ENCODE results near the gene TRAF3IP3. TPM values are rescaled to one million over a fixed set of nuclear protein-coding genes. Genes with fewer than 3 reads are reported as not detected.

TRAF3IP3 gene
- polyA plus RNA-seq, 1 of the 3 experiments (the other 2 are of a cell fraction) = 0.31 TPM

DNA sequence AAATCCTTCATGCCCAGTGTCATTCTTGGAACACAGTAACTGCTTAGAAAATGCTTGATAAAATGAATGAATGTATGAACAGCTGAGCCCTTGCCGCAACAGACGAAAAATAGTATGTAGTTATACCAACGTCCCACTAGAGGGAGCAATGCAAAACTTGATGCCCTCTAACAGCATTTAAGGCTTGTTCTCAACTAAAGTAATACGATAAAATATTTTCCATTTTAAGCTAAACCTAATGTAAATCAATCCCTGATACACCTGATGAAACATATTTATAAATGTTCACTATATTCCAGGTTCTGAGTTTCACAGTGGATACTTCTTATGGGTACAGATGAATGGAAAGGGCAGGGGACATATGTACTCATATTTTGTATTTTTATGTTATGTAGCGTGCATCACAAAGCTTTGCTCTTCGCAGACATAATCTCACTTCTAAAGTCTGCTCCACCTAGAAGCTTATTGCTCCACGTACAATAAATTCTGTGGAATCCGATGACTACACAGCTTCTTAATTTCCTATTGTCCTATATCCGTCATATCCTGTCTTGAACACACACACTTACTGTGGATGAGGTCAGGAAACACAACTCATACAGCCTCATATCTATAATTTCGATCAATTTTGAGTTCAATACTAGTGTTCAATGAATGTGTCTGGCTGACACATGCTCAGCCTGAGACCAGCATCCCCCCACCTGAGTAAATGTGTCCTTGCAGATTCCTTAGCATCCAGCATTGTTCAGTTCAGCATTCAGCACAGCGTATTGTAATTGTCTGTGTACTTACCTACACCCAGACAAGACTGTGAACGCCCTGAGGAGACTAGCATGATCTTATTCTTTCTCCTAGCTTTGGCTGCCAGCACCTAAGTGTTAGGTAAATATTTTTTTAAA lies 67.5 kb downstream of the TRAF3IP3 start (continued):
- TF ChIP-seq, protein P1, sequence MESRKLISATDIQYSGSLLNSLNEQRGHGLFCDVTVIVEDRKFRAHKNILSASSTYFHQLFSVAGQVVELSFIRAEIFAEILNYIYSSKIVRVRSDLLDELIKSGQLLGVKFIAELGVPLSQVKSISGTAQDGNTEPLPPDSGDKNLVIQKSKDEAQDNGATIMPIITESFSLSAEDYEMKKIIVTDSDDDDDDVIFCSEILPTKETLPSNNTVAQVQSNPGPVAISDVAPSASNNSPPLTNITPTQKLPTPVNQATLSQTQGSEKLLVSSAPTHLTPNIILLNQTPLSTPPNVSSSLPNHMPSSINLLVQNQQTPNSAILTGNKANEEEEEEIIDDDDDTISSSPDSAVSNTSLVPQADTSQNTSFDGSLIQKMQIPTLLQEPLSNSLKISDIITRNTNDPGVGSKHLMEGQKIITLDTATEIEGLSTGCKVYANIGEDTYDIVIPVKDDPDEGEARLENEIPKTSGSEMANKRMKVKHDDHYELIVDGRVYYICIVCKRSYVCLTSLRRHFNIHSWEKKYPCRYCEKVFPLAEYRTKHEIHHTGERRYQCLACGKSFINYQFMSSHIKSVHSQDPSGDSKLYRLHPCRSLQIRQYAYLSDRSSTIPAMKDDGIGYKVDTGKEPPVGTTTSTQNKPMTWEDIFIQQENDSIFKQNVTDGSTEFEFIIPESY (IDR thresholded peaks at IDR 0.05; ENCODE audit: borderline replicate concordance, low read depth) = no peak
- TF ChIP-seq CHD2 (IDR thresholded peaks at IDR 0.05; ENCODE audit: low read length, partially characterized antibody) = no peak
- no peak for TF ChIP-seq YY1 (IDR thresholded peaks at IDR 0.05; ENCODE audit: low read depth)
- peak; percentile 52 for TF ChIP-seq SMC3 (IDR thresholded peaks at IDR 0.05; ENCODE audit: low read depth, low read length)
- 0 out of 2 replicates have a peak, but pooled peaks have one; percentile 13 for TF ChIP-seq SIN3A (IDR thresholded peaks at IDR 0.05; ENCODE audit: borderline replicate concordance, low read depth, low read length)
- no peak for TF ChIP-seq RXRA (IDR thresholded peaks at IDR 0.05; ENCODE audit: borderline replicate concordance, low read depth)
- peak; percentile 61 for TF ChIP-seq PBX3 (IDR thresholded peaks at IDR 0.05)
- peak; percentile 87 for TF ChIP-seq TCF12 (IDR thresholded peaks at IDR 0.05)
- no peak for TF ChIP-seq EZH2phosphoT487 (IDR thresholded peaks at IDR 0.05; ENCODE audit: borderline replicate concordance, low read depth)
- no peak for TF ChIP-seq RFX5 (IDR thresholded peaks at IDR 0.05; ENCODE audit: low read length)

DNA sequence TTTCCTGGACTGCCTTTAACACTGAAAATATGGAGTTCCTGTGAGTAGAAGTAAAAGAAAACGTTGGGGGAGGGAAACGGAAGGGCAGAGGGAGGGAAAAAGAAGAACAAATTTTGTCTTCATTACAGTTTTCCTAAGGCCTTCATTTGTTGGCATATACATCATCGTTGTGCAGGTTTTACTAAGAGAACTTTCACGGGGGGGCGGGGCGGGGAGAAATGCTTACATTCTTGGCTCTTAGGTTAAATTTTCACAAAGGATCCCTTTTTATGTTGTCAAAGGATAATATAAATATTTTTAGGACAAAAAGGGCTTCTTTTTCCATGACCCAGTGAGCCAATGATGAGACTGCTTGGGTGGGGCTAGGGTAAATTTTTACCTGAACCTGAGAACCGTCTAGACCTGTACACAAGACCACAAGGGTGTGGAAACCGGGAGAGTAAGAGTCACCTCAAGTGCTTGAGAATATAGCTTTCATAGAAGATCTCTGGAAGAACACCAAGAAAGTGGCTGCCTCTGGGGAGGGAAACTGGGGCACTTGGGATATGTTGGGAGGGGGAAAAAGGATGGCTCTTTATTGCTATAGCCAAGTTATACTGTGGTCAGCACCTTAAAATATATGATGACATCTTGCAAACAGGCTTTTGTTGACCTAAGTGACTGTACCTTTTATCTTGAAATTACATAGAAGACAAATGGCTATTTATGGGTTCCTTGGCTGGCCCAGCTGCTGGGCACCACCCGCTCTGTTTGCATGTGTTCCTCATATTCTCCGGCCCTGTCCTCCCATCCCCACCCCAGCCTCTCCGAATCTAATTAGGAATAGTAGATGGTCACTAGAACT lies 70.0 kb downstream of the TRAF3IP3 start:
- POLR2A ChIA-PET = no interaction called here
- H3K27me3 ChIP-seq (ENCODE audit: insufficient read depth) = no peaks in the 10 kb centered on the region
- CTCF ChIA-PET = interaction anchor here (0.6 to 2.4 kb wide), 6 partner anchors 10 to 27 kb away, joined by 3 to 14 read pairs (median 4); no protein-coding TSS in a partner anchor
- TF ChIP-seq POLR2AphosphoS5 (IDR thresholded peaks at IDR 0.05; ENCODE audit: low read depth, low read length) = no peak
- TF ChIP-seq FOXM1 (IDR thresholded peaks at IDR 0.05; ENCODE audit: low read depth) = no peak
- no peak for TF ChIP-seq FOSL2 (IDR thresholded peaks at IDR 0.05; ENCODE audit: borderline replicate concordance, low read depth)
- no peak for TF ChIP-seq PBX3 (IDR thresholded peaks at IDR 0.05)
- no peak for TF ChIP-seq TEAD4 (IDR thresholded peaks at IDR 0.05; ENCODE audit: borderline replicate concordance, insufficient read depth)
- TF ChIP-seq MEF2A (IDR thresholded peaks at IDR 0.05; ENCODE audit: borderline replicate concordance, low read depth) = no peak
- TF ChIP-seq USF1 (IDR thresholded peaks at IDR 0.05; ENCODE audit: borderline replicate concordance, low read depth) = no peak
- no peak for TF ChIP-seq GATA2 (CRISPR knock-in tag; IDR thresholded peaks at IDR 0.05)
- TF ChIP-seq MAX (IDR thresholded peaks at IDR 0.05; ENCODE audit: low read depth) = no peak
- no peak overlapping the region for H2AFZ ChIP-seq (ENCODE audit: low read depth)
- 79% methylated on average over 11 of the region's 11 CpGs for WGBS (ENCODE audit: low lambda C conversion rate)
- no peak overlapping the region for H3K9ac ChIP-seq
- no peaks in the 10 kb centered on the region for H3K9me2 ChIP-seq
- peaks cover 30% of the 10 kb centered on the region for H3K79me2 ChIP-seq (ENCODE audit: insufficient read depth)
- H4K20me1 ChIP-seq (ENCODE audit: insufficient read depth) = no peaks in the 10 kb centered on the region
- no peak overlapping the region for H3K4me2 ChIP-seq
- H3K4me1 ChIP-seq (ENCODE audit: control insufficient read depth in 1 of 2, insufficient read depth in 2 of 2, low read depth in 1 of 2, low read length in 1 of 2) = peaks cover 6 to 22% of the 10 kb centered on the region in 2 experiments; a peak in 3 of 4 replicates
- DNase-seq = no peak
- H3F3A ChIP-seq (replicated peaks; ENCODE audit: insufficient read depth) = peaks cover 58% of the 10 kb centered on the region
- no peak overlapping the region for H3K4me3 ChIP-seq (ENCODE audit: low read depth in 2 of 2, low read length in 1 of 2)
- H3K36me3 ChIP-seq (replicated peaks in 1 of 2; ENCODE audit: control insufficient read depth in 1 of 2, insufficient read depth in 2 of 2, low read length in 1 of 2) = peaks cover 7 to 16% of the 10 kb centered on the region in 2 experiments
- no peaks in the 10 kb centered on the region for H3K9me3 ChIP-seq
- peak overlapping the region in 1 of 2 experiments; percentile 16; a peak in 1 of 4 replicates for H3K27ac ChIP-seq (ENCODE audit: low read depth in 2 of 2, low read length in 1 of 2)

Data from SK-N-SH (cell line).